HepG2 (cell line): ENCODE results near the gene CYSRT1. TPM values are rescaled to one million over a fixed set of nuclear protein-coding genes. Genes with fewer than 3 reads are reported as not detected.
A peak's percentile ranks its signal among the peaks of the same experiment; 100 is the strongest.

ENCODE experiments used
- AKAP8 ChIP-seq: sonication (generic); formaldehyde crosslinking; IDR thresholded peaks from 2 replicates; pipeline ENCODE4 v1.5.1; 2020; ENCODE audit warnings: mild to moderate bottlenecking, missing genetic modification reagents
- CTCF ChIP-seq: sonication (generic); formaldehyde crosslinking; IDR thresholded peaks from 2 replicates; pipeline ENCODE4 v1.5.0; 2020; ENCODE audit warnings: mild to moderate bottlenecking, missing genetic modification reagents, moderate library complexity
- ETV5 ChIP-seq: IDR thresholded peaks from 2 replicates; pipeline ENCODE4 v1.6.1; 2018; ENCODE audit warnings: missing biosample characterization, missing genetic modification reagents, inconsistent platforms, borderline replicate concordance
- GATAD2A ChIP-seq: IDR thresholded peaks from 2 replicates; pipeline ENCODE4 v1.6.1; 2016
- HCFC1 ChIP-seq: fragments of 150-350 bp; IDR thresholded peaks from 2 replicates; pipeline ENCODE4 v1.6.1; 2014; ENCODE audit warnings: low read depth, low read length
- KDM2A ChIP-seq: sonication (generic); formaldehyde crosslinking; IDR thresholded peaks from 2 replicates; pipeline ENCODE4 v1.4.0; 2020; ENCODE audit warnings: low read depth, missing genetic modification reagents, borderline replicate concordance
- PLRG1 ChIP-seq: fragments of 450-650 bp; conservative IDR thresholded peaks from 2 replicates; pipeline ENCODE4 v1.6.1; 2016
- POLR2G ChIP-seq: fragments of 200-400 bp; formaldehyde crosslinking; IDR thresholded peaks from 2 replicates; pipeline ENCODE4 v1.6.1; 2018; ENCODE audit warnings: mild to moderate bottlenecking, low read depth, low read length, moderate library complexity
- RBM22 ChIP-seq: fragments of 200-400 bp; formaldehyde crosslinking; optimal IDR thresholded peaks from 2 replicates; pipeline ENCODE3; 2017; ENCODE audit warnings: mild to moderate bottlenecking, low read length, moderate library complexity
- RFXAP ChIP-seq: sonication (generic); formaldehyde crosslinking; IDR thresholded peaks from 2 replicates; pipeline ENCODE4 v1.4.0; 2020; ENCODE audit warnings: missing genetic modification reagents, borderline replicate concordance
- TFE3 ChIP-seq: IDR thresholded peaks from 2 replicates; pipeline ENCODE4 v1.6.1; 2016
- ZBTB21 ChIP-seq: sonication (generic); formaldehyde crosslinking; IDR thresholded peaks from 2 replicates; pipeline ENCODE4 v1.4.0; 2020; ENCODE audit warnings: missing genetic modification reagents
- ZBTB7B ChIP-seq: sonication (generic); formaldehyde crosslinking; IDR thresholded peaks from 2 replicates; pipeline ENCODE4 v1.4.0; 2020; ENCODE audit warnings: missing genetic modification reagents
- ZC3H13 ChIP-seq: sonication (generic); formaldehyde crosslinking; IDR thresholded peaks from 2 replicates; pipeline ENCODE4 v1.8.1; 2023; ENCODE audit warnings: mild to moderate bottlenecking, missing genetic modification reagents, moderate library complexity
- ZNF446 ChIP-seq: sonication (generic); formaldehyde crosslinking; IDR thresholded peaks from 2 replicates; pipeline ENCODE4 v1.5.0; 2020; ENCODE audit warnings: mild to moderate bottlenecking, missing genetic modification reagents
- ZNF451 ChIP-seq: sonication (generic); formaldehyde crosslinking; IDR thresholded peaks from 2 replicates; pipeline ENCODE4 v1.5.0; 2020; ENCODE audit warnings: mild to moderate bottlenecking, missing genetic modification reagents
- ZNF468 ChIP-seq: sonication (generic); formaldehyde crosslinking; IDR thresholded peaks from 2 replicates; pipeline ENCODE4 v1.8.0; 2022; ENCODE audit warnings: mild to moderate bottlenecking, moderate library complexity, missing genetic modification reagents
- ZNF564 ChIP-seq: sonication (generic); formaldehyde crosslinking; IDR thresholded peaks from 2 replicates; pipeline ENCODE4 v1.8.1; 2023; ENCODE audit warnings: mild to moderate bottlenecking, missing genetic modification reagents
- ZNF574 ChIP-seq: sonication (generic); formaldehyde crosslinking; IDR thresholded peaks from 2 replicates; pipeline ENCODE4 v1.4.0; 2020; ENCODE audit warnings: missing genetic modification reagents
- ZNF629 ChIP-seq: sonication (generic); formaldehyde crosslinking; conservative IDR thresholded peaks from 2 replicates; pipeline ENCODE4 v1.5.0; 2020; ENCODE audit warnings: missing genetic modification reagents
- ZNF772 ChIP-seq: sonication (generic); formaldehyde crosslinking; IDR thresholded peaks from 2 replicates; pipeline ENCODE4 v1.5.0; 2020; ENCODE audit warnings: mild to moderate bottlenecking, missing genetic modification reagents
- ZNF788 ChIP-seq: sonication (generic); formaldehyde crosslinking; IDR thresholded peaks from 2 replicates; pipeline ENCODE4 v1.5.0; 2020; ENCODE audit warnings: mild to moderate bottlenecking, missing genetic modification reagents, borderline replicate concordance
- ZNF83 ChIP-seq: sonication (generic); formaldehyde crosslinking; IDR thresholded peaks from 2 replicates; pipeline ENCODE4 v1.4.0; 2020; ENCODE audit warnings: missing genetic modification reagents, mild to moderate bottlenecking, borderline replicate concordance
- polyA plus RNA-seq, 8 experiments: library from polyadenylated mRNA; depleted of rRNA in 3 of 8; stranded (reverse) in 7 of 8; unstranded in 1 of 8; fragments of >200 nt; fragmentation: Illumina TruSeq in 4 of 8; extraction: Trizol in 4 of 8; gene quantifications; 2 replicates each; pipeline versions ENCODE4 v1.2.1 to v1.2.3, GENCODE V29; 2011 to 2016; ENCODE audit warnings: low read depth in 4 of 8, missing spikeins in 1 of 8, mixed read lengths in 1 of 8; ENCODE audit not compliant: insufficient read depth in 1 of 8
- total RNA-seq, 5 experiments: library from RNA; depleted of rRNA; stranded (reverse); fragments of >200 nt; fragmentation: Illumina TruSeq; extraction: Trizol; gene quantifications; 2 replicates each; pipeline ENCODE4 v1.2.3, GENCODE V29; 2016; ENCODE audit warnings: low read depth in 1 of 5

Gene CYSRT1
- total and polyA plus RNA-seq, 2 of the 13 experiments (the other 11 are each of a cell fraction or from before 2014, with no cell fraction given), result 1.5 to 2.1 TPM

GRCh38 chr9:137228968-137229896, 4.3 kb downstream of the CYSRT1 start (continued):
- TF ChIP-seq TFE3 (CRISPR knock-in tag) (0 out of 2 replicates have a peak, but pooled peaks have one; percentile 8), POLR2G (peak; percentile 60), ZNF574 (CRISPR knock-in tag) (no peak), ZNF83 (CRISPR knock-in tag) (0 out of 2 replicates have a peak, but pooled peaks have one; percentile 51), ZBTB21 (CRISPR knock-in tag) (no peak), CTCF (CRISPR knock-in tag) (0 out of 2 replicates have a peak, but pooled peaks have one; percentile 10), RFXAP (peak; percentile 44; the same call in 1 of the 2 replicates), ZNF468 (CRISPR knock-in tag) (0 out of 2 replicates have a peak, but pooled peaks have one; percentile 68), PLRG1 (no peak), ZC3H13 (peak; percentile 77), ZNF451 (CRISPR knock-in tag) (no peak), GATAD2A (CRISPR knock-in tag) (0 out of 2 replicates have a peak, but pooled peaks have one; percentile 0), ZNF788 (CRISPR knock-in tag) (peak; percentile 51), RBM22 (peak; percentile 10), KDM2A (peak; percentile 67; the same call in 1 of the 2 replicates), ZBTB7B (CRISPR knock-in tag) (peak; percentile 57; the same call in 1 of the 2 replicates), ZNF446 (peak; percentile 50; the same call in 1 of the 2 replicates), ETV5 (peak; percentile 40; the same call in 1 of the 2 replicates), ZNF564 (CRISPR knock-in tag) (peak; percentile 52; the same call in 1 of the 2 replicates), ZNF629 (CRISPR knock-in tag) (0 out of 2 replicates have a peak, but pooled peaks have one; percentile 14), ZNF772 (CRISPR knock-in tag) (peak; percentile 56; the same call in 1 of the 2 replicates), AKAP8 (CRISPR knock-in tag) (peak; percentile 75; the same call in 1 of the 2 replicates), HCFC1 (no peak)
